GM23338 (cell line): Measurements from ENCODE around the gene ATOH8.

Source experiments
- CREB1 ChIP-seq: fragments of 250-450 bp; sonication (Bioruptor Pico); IDR thresholded peaks from 2 replicates; pipeline ENCODE4 v1.5.0; 2020; ENCODE audit warnings: low read depth, mild to moderate bottlenecking, moderate library complexity
- EZH2 ChIP-seq: fragments of 200-600 bp; sonication (generic); IDR thresholded peaks from one replicate; pipeline ENCODE4 v1.8.0; 2017; ENCODE audit warnings: antibody characterized with exemption, mild to moderate bottlenecking, low read depth; ENCODE audit not compliant: unreplicated experiment
- JUNB ChIP-seq: IDR thresholded peaks from one replicate; pipeline ENCODE4 v1.6.1; 2016; ENCODE audit warnings: antibody characterized with exemption; ENCODE audit not compliant: unreplicated experiment
- NANOG ChIP-seq: IDR thresholded peaks from 2 replicates; pipeline ENCODE4 v1.6.1; 2016; ENCODE audit warnings: antibody characterized with exemption, borderline replicate concordance
- STAT1 ChIP-seq: IDR thresholded peaks from one replicate; pipeline ENCODE4 v1.6.1; 2016; ENCODE audit warnings: antibody characterized with exemption; ENCODE audit not compliant: unreplicated experiment
- TF ChIP-seq, protein P1 (sequence below), 2 experiments: fragments of 200-600 bp in 1 of 2; sonication (generic) in 1 of 2; conservative IDR thresholded peaks; 2 replicates each; pipeline versions ENCODE4 v1.5.1 to v1.6.1; 2016 to 2017; ENCODE audit warnings: antibody characterized with exemption in 2 of 2, low read depth in 2 of 2, mild to moderate bottlenecking in 2 of 2, moderate library complexity in 1 of 2

DNA sequence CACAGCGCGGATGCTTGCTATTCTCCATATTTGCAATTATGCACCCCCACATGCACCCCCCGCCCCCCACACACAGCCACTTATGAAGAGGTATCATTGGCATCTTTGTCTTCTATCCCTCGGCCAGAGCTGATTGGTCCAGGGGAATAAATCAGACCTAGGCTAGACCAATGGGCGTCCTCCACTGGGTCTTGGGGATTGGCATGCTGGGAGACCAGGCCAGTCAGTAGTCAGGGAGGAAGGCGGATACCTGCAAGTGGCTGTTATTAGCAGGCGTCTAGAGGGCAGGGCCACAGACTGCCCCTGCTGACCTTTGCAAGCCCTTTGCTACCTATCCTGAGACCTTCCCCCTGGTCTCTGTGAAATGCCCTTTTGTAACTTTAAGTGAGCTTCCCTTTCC is 30.0 kb downstream of the ATOH8 start:
- TF ChIP-seq, protein P1, sequence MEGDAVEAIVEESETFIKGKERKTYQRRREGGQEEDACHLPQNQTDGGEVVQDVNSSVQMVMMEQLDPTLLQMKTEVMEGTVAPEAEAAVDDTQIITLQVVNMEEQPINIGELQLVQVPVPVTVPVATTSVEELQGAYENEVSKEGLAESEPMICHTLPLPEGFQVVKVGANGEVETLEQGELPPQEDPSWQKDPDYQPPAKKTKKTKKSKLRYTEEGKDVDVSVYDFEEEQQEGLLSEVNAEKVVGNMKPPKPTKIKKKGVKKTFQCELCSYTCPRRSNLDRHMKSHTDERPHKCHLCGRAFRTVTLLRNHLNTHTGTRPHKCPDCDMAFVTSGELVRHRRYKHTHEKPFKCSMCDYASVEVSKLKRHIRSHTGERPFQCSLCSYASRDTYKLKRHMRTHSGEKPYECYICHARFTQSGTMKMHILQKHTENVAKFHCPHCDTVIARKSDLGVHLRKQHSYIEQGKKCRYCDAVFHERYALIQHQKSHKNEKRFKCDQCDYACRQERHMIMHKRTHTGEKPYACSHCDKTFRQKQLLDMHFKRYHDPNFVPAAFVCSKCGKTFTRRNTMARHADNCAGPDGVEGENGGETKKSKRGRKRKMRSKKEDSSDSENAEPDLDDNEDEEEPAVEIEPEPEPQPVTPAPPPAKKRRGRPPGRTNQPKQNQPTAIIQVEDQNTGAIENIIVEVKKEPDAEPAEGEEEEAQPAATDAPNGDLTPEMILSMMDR (conservative IDR thresholded peaks at IDR 0.05; ENCODE audit: low read depth in 2 of 2): no peak
- TF ChIP-seq EZH2 (no peak), STAT1 (no peak), JUNB (no peak), CREB1 (CRISPR knock-in tag) (no peak), NANOG (no peak)
